IPS DF 19.7 (cell line): ENCODE results near the gene PLEKHG5.

ENCODE experiments used
- DNase-seq: peaks from one replicate; pipeline ENCODE4 v3.0.0-alpha.2; 2013; ENCODE audit warnings: low read depth, low spot score

Gene PLEKHG5

GRCh38 chr1:6491480-6491962 is at the start of gene PLEKHG5:
TSS of gene PLEKHG5 (minus strand) at chr1:6491667. CDS start at chr1:6477571, 14,096 bp downstream.
- no peak for DNase-seq

- DNase-seq: no peak
Observed at GRCh38 chr1:6538956-6539355, 47.5 kb upstream of the PLEKHG5 start.

- DNase-seq: no peak
Observed at GRCh38 chr1:6536291-6536690, 44.8 kb upstream of the PLEKHG5 start.

GRCh38 chr1:6535214-6535613 is 43.7 kb upstream of the PLEKHG5 start:
- DNase-seq: no peak

GRCh38 chr1:6534248-6534822 is 42.9 kb upstream of the PLEKHG5 start:
- DNase-seq: no peak

- no peak for DNase-seq
Observed at GRCh38 chr1:6531996-6532395, 40.5 kb upstream of the PLEKHG5 start.

GRCh38 chr1:6530504-6531160 is 39.2 kb upstream of the PLEKHG5 start:
- DNase-seq: no peak

DNA sequence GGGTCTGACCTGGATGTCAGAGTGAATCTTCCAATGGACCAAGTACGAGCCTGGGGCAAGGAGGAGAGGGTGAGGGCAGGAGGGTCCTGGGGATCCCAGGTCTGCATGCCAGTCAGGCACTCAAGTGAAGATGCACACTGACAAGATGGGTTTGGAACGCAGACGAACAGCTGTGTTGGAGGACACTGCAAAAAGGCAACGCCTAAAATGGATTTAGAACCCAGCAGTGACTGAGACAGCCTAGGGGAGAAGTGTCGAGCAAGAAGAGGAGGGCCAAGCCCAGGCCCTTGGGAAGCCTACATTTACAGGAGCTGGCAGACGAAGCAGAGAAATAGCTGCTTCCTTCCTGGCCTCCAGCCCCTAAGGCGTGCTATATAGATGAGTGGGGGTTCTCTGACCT is 37.0 kb upstream of the PLEKHG5 start:
- no peak for DNase-seq

DNA sequence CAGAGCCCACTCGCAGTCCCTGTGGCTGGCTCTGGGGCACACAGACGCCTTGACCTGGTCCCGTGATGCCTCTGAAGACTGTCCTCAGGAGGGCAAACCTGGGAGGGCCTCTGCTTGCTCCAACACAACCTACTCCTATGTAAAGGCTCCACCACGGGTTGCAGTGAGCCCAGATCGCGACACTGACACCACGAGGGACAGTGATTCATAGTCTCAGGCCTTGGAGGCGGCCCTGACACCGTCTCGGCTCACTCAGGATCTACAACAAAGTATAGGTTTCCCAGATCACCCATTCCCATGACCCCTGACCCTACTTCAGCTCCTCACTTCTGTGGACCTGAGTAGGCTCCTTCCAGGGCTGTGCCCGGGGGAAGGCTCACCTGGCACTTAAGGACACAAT is 34.8 kb upstream of the PLEKHG5 start:
- DNase-seq: no peak

DNA sequence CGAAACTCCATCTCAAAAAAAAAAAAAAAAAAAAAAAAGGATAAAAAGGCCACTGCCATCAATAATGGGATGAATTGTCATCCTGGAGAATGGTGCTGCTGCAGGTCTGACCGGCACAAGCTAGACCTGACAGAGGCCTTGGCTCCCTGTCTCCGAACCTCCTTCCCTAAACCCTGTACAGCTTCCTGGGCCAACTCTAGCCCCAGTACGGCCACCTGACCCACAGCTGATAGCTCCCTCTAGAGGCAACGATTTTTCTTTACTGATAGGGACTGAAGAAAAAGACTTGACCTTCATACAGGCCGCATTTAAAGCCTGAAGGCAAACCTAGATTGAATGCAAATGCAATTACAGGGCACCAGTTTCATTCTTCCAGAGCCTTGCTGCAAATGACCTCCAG is 32.1 kb upstream of the PLEKHG5 start:
- peak; percentile 59 for DNase-seq

DNA sequence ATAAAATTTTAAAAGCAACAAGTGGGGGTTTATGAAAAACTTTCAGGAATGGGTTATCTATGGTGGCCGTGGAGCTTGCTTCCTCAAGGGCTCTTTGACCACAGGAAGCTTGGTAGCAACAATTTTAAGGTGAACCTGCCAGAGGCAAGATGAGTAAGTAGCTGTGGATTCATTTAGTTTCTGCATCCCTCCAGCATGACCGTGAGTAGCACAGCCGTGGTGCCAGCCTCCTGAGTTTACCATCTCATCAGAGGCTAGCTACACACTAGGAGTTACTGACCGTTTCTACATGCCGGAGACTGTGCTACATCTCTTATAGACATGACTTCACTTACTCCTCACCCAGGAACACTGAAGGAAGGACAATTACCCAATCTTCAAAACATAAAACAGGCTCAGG is 30.1 kb upstream of the PLEKHG5 start:
- DNase-seq: no peak

DNA sequence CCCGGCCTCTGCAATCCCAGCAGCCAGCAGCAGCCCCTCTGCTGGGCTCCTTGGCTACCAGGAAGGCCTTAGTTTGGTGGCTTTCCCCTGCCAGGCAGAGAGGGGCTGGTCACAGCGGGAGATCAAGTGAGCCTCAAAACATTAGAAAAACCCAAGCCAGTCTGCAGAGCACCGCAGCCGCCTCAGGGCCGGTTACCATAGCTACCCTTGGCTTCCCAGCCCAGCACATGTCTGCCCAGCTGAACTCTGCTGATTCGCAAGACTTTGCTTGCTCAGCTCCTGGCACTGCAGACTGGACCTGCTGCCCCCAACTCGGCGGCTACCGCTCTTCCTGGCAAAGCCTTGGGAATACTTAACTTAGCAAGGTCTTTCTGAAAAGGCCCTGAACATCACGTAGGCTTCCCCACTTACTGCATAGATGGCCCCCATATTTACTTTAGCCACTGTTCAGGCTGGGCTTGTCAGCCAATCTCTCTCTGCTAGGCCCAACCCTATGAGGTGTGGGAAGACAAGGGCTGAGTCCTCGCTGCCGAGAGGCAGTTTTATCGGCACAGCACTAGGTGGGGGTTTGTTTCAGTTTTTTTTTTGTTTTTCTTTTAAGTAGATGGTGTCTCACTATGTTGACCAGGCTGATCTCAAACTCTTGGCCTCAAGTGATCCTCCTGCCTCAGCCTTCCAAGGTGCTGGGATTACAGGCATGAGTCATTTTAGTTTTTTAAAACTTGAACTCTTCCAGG is 28.6 kb upstream of the PLEKHG5 start:
- DNase-seq: peak; percentile 83

- no peak for DNase-seq
Observed at GRCh38 chr1:6519491-6519934, 28.0 kb upstream of the PLEKHG5 start.

DNA sequence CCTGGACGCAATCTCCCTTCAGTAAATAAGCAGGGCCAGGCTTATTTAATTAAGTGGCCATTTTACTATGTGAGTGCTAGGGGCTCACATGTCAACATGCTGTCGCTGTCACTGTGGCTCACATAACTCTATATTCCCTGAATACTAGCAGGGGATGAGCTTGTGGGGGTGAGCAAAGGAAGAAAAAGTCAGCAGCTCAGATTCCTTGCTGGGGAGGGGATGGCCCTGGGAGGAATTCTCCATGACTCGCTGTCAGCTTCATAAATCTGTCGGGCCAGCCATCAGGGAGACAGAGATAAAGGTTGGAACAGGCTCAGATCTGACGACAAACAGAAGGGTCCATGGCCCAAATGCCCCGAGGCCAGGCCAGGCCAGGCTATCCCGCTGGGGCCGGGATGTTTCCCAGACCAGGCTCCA is 26.0 kb upstream of the PLEKHG5 start:
- DNase-seq: no peak

DNA sequence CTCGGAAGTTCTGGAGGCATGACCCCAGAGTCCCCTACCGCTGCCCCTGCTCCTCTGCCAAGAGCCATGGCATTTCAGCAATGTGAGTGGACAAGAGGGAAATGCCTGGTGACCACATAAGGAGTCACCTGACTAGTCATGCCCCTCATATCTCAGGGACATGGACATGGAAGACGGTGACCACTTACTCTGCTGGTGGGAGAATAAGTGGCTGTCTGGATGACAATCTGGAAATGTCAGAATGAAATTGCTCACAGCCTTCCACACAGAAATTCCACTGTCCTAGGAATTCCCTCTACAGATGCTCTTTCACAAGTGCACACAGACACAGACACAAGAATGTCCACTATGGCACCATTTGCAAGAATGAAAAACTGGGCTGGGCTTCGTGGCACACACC is 24.3 kb upstream of the PLEKHG5 start:
- no peak for DNase-seq

DNA sequence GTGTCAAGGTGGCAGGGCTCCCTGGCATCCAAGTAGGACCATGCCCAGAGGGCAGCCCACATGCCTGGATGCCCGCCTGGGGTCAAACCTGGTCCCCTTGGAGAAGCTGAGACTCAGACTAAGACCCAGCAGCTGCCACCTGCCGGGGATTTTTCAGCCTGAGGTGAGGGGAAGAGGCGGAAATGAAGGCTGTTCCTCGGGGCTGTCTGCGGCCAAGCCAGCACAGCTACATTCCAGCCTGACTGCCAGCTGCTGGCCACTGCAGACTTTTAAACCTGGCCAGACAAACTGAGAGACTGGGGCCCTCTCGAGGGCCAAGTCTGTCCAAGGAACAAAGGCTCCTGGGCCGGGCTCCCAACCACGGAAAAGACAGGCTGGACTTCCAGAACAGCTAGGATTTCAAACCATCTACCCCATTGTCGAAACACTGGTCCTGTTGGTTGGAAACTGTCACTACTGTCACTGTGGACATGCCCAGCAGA is 21.9 kb upstream of the PLEKHG5 start:
- DNase-seq: no peak

DNA sequence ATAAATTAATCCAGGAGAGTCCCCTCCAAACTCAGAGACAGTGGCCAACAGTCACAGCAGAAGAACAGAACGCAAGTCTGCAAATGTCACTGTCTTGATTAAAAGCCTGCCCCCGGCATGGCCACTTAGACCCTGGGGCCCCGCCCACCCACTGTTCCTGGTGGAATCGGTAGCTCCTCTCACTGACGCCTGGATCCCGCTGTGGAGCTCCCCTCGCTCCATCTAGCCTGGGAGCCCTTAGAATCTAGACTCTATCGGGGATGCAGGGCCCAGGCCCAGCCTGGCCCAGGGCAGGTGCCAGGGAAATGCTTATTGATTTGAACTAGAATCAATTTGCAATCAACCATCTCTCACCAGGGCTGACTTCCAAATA is 21.4 kb upstream of the PLEKHG5 start:
- DNase-seq: no peak

GRCh38 chr1:6512245-6512907 is 20.9 kb upstream of the PLEKHG5 start:
- DNase-seq: no peak

DNA sequence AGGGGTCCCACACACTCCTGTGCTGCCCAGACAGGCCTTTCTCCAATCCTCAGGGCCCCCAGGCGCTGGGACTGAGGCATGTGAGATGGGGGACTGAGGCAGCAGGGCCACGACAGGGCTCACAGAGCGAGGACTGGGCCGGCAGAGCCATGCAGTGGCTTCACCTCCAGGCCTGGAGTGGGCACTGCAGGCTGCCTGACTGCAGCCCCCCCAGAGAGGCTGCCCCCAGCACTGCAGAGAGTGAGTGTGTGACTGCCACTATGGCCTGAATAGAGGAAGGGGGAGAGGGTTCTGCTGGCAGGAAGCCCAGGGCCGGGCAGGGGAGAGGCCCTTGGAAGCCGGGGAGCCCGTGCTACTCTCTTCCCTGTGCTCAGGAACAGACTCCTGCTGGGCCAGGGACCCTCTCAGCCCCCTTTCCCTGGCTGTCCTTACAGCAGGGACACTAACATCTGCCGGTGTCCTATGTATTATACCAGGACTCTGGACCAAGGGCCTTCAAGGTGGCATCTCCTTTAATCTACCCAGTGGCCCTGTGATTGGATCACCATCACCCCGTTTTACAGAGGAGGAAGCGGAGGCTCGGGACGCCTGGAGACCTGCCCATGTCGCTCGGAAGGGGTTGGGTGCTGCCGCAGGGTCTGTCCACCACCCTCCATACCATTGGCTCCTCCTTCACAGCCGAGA is 20.2 kb upstream of the PLEKHG5 start:
- no peak for DNase-seq

DNA sequence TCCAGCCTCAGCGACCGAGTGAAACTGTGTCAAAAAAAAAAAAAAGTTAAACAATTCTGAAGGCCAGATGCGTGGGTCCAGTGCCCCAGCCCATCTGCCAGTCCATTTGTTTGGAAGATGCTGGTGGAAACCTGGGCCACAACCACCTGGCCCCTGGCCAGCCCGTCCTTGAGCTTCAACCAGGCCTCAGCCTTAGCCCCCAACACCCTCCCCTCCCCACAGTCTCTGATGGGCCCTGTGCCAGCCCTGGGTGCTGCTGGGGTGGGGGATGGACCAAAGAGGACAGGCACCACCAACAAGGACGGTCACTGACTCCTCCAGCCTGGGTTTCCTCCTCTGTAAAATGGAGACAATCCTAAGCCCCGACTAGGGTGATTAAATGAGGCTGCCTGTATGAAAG is 19.6 kb upstream of the PLEKHG5 start:
- DNase-seq: no peak

GRCh38 chr1:6510493-6510892 is 19.0 kb upstream of the PLEKHG5 start:
- DNase-seq: no peak

GRCh38 chr1:6509919-6510291 is 18.4 kb upstream of the PLEKHG5 start:
- no peak for DNase-seq
